Gastroesophageal sphincter (tissue), 3 donors: ENCODE data around the gene DUOX1.
"Not testable (repeated sequence)": the region's sequence is repeated elsewhere in the genome, so short reads cannot be mapped to it uniquely, and the experiment has no call there.

Source experiments
- CTCF ChIP-seq, 4 experiments: fragments of 200-600 bp in 2 of 4; fragments of 450-650 bp in 2 of 4; sonication (generic) in 1 of 4; IDR thresholded peaks; one replicate each; pipeline ENCODE4 v1.5.1; 2017 to 2019; ENCODE audit warnings: antibody characterized with exemption in 4 of 4, mild to moderate bottlenecking in 2 of 4, moderate library complexity in 2 of 4
- EP300 ChIP-seq: sonication (generic); formaldehyde crosslinking; IDR thresholded peaks from one replicate; pipeline ENCODE4 v1.6.1; 2017; ENCODE audit warnings: antibody characterized with exemption, mild to moderate bottlenecking
- POLR2A ChIP-seq, 2 donors: fragments of 450-650 bp; IDR thresholded peaks; one replicate each; pipeline ENCODE4 v1.6.1; 2017; ENCODE audit warnings: antibody characterized with exemption in 2 of 2, mild to moderate bottlenecking in 2 of 2, moderate library complexity in 1 of 2
- POLR2AphosphoS5 ChIP-seq: sonication (generic); formaldehyde crosslinking; IDR thresholded peaks from one replicate; pipeline ENCODE4 v1.6.1; 2017; ENCODE audit warnings: antibody characterized with exemption

- not testable (repeated sequence) for TF ChIP-seq CTCF (IDR thresholded peaks at IDR 0.05); POLR2A (IDR thresholded peaks at IDR 0.05); EP300; POLR2AphosphoS5
These were observed 47.4 kb upstream of the DUOX1 start for GRCh38 chr15:45082412-45082811.
